Loucy (cell line): ENCODE results near the gene ARHGAP35.

Experiments used
- H2AFZ ChIP-seq: fragments of 200-600 bp; sonication (generic); 2 replicates; pipeline ENCODE4 v1.6.0; 2016; ENCODE audit warnings: antibody characterized with exemption, mild to moderate bottlenecking, low read length, moderate library complexity
- H3F3A ChIP-seq: fragments of 200-600 bp; 2 replicates; pipeline ENCODE4 v1.6.0; 2016; ENCODE audit warnings: antibody characterized with exemption, low read depth, mild to moderate bottlenecking
- H3K27me3 ChIP-seq: fragments of 200-600 bp; sonication (generic); 2 replicates; pipeline ENCODE4 v1.6.1; 2014; ENCODE audit warnings: low read length, mild to moderate bottlenecking; ENCODE audit not compliant: insufficient read depth, poor library complexity, severe bottlenecking
- H3K36me3 ChIP-seq: fragments of 200-600 bp; sonication (generic); 2 replicates; pipeline ENCODE4 v1.6.1; 2016; ENCODE audit warnings: low read length; ENCODE audit not compliant: insufficient read depth
- H3K4me1 ChIP-seq: fragments of 200-600 bp; sonication (generic); 2 replicates; pipeline ENCODE4 v1.5.1; 2014; ENCODE audit warnings: low read length, mild to moderate bottlenecking; ENCODE audit not compliant: insufficient read depth, poor library complexity, severe bottlenecking
- H3K4me2 ChIP-seq: fragments of 200-600 bp; sonication (generic); 2 replicates; pipeline ENCODE4 v1.6.0; 2014; ENCODE audit warnings: antibody characterized with exemption, low read length, low read depth, mild to moderate bottlenecking; ENCODE audit not compliant: poor library complexity, severe bottlenecking
- H3K4me3 ChIP-seq: fragments of 200-600 bp; sonication (generic); 2 replicates; pipeline ENCODE4 v1.5.1; 2014; ENCODE audit warnings: low read length, mild to moderate bottlenecking, mixed read lengths; ENCODE audit not compliant: poor library complexity, severe bottlenecking
- H3K79me2 ChIP-seq: fragments of 200-600 bp; sonication (generic); 2 replicates; pipeline ENCODE4 v1.6.1; 2014; ENCODE audit warnings: low read length; ENCODE audit not compliant: insufficient read depth
- H3K9ac ChIP-seq: fragments of 200-600 bp; sonication (generic); 2 replicates; pipeline ENCODE4 v1.6.0; 2014; ENCODE audit warnings: mild to moderate bottlenecking, low read depth, low read length, moderate library complexity; ENCODE audit not compliant: poor library complexity, severe bottlenecking
- H3K9me2 ChIP-seq: fragments of 200-600 bp; sonication (generic); replicated peaks from 2 replicates; pipeline ENCODE4 v1.6.1; 2016; ENCODE audit warnings: low read depth, low read length, mixed read lengths
- H3K9me3 ChIP-seq: fragments of 200-600 bp; sonication (generic); 2 replicates; pipeline ENCODE4 v1.6.1; 2014; ENCODE audit warnings: mild to moderate bottlenecking, antibody characterized with exemption, low read length, low read depth; ENCODE audit not compliant: insufficient read depth
- H4K20me1 ChIP-seq: fragments of 200-600 bp; sonication (generic); 2 replicates; pipeline ENCODE4 v1.6.0; 2014; ENCODE audit warnings: antibody characterized with exemption, low read length, mild to moderate bottlenecking; ENCODE audit not compliant: insufficient read depth, poor library complexity, severe bottlenecking
- EZH2phosphoT487 ChIP-seq: fragments of 200-600 bp; IDR thresholded peaks from 2 replicates; pipeline ENCODE4 v1.6.1; 2018; ENCODE audit warnings: antibody characterized with exemption, mild to moderate bottlenecking, moderate library complexity, borderline replicate concordance
- TF ChIP-seq, protein P1 (sequence below): fragments of 200-600 bp; sonication (generic); conservative IDR thresholded peaks from 2 replicates; pipeline ENCODE4 v1.5.1; 2014; ENCODE audit warnings: mild to moderate bottlenecking, antibody characterized with exemption, low read length

The ARHGAP35 gene

DNA sequence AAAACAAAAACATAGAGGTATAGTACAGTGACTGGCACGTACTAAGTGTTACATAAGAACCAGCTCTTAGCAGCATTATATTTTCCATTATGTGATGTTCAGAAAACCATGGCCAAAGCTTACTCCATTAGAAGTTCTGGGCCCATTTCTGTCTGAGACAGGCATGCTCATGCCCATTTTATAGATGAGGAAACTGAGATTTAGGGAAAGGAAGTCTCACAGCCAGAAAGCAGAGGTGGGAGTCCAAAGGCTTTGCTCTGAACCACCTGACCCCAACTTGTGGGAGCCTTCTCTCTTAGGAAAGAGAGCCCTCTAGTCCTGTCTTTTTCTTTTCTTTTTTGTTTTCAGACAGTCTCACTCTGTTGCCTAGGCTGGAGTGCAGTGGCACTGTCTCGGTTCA lies 12.4 kb upstream of the ARHGAP35 start:
- H3K4me1 ChIP-seq: peaks cover 13% of the 10 kb centered on the region
- no peak overlapping the region for H3K4me2 ChIP-seq
- TF ChIP-seq, protein P1, sequence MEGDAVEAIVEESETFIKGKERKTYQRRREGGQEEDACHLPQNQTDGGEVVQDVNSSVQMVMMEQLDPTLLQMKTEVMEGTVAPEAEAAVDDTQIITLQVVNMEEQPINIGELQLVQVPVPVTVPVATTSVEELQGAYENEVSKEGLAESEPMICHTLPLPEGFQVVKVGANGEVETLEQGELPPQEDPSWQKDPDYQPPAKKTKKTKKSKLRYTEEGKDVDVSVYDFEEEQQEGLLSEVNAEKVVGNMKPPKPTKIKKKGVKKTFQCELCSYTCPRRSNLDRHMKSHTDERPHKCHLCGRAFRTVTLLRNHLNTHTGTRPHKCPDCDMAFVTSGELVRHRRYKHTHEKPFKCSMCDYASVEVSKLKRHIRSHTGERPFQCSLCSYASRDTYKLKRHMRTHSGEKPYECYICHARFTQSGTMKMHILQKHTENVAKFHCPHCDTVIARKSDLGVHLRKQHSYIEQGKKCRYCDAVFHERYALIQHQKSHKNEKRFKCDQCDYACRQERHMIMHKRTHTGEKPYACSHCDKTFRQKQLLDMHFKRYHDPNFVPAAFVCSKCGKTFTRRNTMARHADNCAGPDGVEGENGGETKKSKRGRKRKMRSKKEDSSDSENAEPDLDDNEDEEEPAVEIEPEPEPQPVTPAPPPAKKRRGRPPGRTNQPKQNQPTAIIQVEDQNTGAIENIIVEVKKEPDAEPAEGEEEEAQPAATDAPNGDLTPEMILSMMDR: no peak
- no peak for TF ChIP-seq EZH2phosphoT487
- no peaks in the 10 kb centered on the region for H3K36me3 ChIP-seq
- no peaks in the 10 kb centered on the region for H3K27me3 ChIP-seq
- H3K4me3 ChIP-seq: no peak overlapping the region
- H2AFZ ChIP-seq: no peak overlapping the region
- no peaks in the 10 kb centered on the region for H3K9me2 ChIP-seq
- no peak overlapping the region for H3K9ac ChIP-seq
- H3F3A ChIP-seq: no peaks in the 10 kb centered on the region
- no peaks in the 10 kb centered on the region for H4K20me1 ChIP-seq
- H3K9me3 ChIP-seq: no peaks in the 10 kb centered on the region
- H3K79me2 ChIP-seq: peaks cover 15% of the 10 kb centered on the region

- TF ChIP-seq EZH2phosphoT487: no peak
- TF ChIP-seq, protein P1: no peak
- Histone ChIP-seq H3K36me3 (no peaks in the 10 kb centered on the region), H3K9me2 (no peaks in the 10 kb centered on the region), H4K20me1 (no peaks in the 10 kb centered on the region), H3K79me2 (peaks cover 15% of the 10 kb centered on the region), H3K27me3 (no peaks in the 10 kb centered on the region), H2AFZ (peak overlapping the region; percentile 74; the same call in 1 of the 2 replicates), H3K4me3 (peak overlapping the region; percentile 95), H3K9me3 (no peaks in the 10 kb centered on the region), H3K9ac (peak overlapping the region; percentile 89), H3K4me1 (peaks cover 13% of the 10 kb centered on the region), H3K4me2 (peak overlapping the region; percentile 95), H3F3A (no peaks in the 10 kb centered on the region)
These were observed 11.2 kb upstream of the ARHGAP35 start for GRCh38 chr19:46849610-46850009.

DNA sequence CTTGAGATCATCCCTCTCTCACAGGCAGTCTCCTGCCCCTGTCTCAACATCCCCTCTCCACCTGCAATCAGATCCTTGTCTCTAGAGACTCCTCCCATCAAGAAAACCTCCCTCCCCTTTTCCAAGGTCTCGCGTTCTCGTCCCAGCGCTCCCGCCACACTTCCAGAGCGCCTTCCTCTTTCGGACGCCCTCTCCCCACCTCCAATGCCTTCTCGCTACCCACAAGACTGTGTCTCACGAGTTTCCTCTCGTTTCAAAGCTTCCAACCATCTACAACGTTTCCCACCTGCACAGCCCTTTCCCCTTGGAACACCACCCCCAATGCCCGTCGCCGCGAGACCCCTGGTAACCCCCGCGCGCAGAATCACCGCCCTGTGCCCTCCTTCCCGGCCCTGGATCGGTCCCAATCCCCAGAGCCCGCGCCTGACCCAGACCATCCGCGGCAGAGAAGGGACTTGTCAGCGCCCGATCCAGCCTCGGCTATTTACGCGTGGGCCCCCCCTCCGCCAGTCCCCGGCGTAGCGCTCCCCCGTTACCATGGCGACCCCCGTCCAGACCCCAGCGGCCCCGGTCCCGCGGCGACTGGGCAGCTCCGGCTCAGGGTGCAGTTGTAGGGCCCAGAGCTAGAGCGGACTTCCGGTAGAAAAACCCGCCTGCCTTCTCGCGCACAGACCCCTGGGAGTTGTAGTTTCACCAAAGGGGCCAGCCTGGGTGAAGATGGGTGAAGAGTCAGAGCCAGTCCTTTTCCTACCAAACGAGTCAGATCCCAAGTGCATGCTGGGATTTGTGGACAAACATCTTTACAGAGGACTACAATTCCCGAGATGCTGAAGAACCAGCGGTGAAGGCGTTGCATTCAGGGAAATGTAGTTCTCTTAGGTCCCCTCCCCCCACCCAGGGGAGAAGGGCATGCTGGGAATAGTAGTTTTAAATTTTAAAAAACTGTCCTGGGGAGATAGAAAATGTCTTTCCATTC lies 10.3 kb upstream of the ARHGAP35 start, which contains the start of gene AP2S1:
Gene AP2S1 (minus strand): TSS at position 619 of the 976 bp plus-strand sequence. CDS start 80 bp downstream, at position 539.
- Histone ChIP-seq H3K9me3 (no peaks in the 10 kb centered on the region), H3K9me2 (no peaks in the 10 kb centered on the region), H3K4me3 (peak within 1 kb of the TSS; percentile 95), H3K4me2 (peak within 1 kb of the TSS; percentile 95), H3K4me1 (peaks cover 13% of the 10 kb centered on the region), H3K27me3 (no peaks in the 10 kb centered on the region), H2AFZ (peak within 1 kb of the TSS; percentile 74), H3F3A (no peaks in the 10 kb centered on the region), H3K79me2 (peaks cover 15% of the 10 kb centered on the region), H4K20me1 (no peaks in the 10 kb centered on the region), H3K9ac (peak within 1 kb of the TSS; percentile 89), H3K36me3 (no peaks in the 10 kb centered on the region)
- no peak for TF ChIP-seq EZH2phosphoT487
- TF ChIP-seq, protein P1: no peak
